ENCODE measurements around the gene FBXW2.

DNA sequence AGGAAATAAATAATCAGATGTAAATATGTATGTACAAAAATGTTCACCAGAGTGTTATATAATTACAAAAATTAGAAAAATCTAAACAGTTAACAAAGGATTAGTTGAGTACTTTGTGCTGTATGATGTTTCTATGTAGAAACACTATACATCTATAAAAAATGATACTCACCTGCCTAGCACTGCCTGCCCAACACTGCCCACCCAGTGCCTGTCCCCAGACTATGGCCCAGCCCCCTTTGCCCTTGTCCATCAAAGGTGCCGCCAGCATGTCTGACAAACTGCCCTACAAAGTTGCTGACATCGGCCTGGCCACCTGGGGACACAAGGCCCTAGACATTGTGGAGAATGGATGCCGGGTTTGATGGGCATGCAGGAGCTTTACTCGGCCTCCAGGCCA, 72.8 kb downstream of the FBXW2 start:
- TF ChIP-seq CTCF (IDR thresholded peaks at IDR 0.05): no peak
- TF ChIP-seq POLR2A (IDR thresholded peaks at IDR 0.05): no peak
